HAP-1 (cell line): ENCODE measurements around the gene ADAMTS17.

ENCODE experiments used
- DNase-seq, 2 experiments: peaks; one replicate each; pipeline ENCODE4 v3.0.0-alpha.2; 2016 to 2020; ENCODE audit warnings: low spot score in 2 of 2
- H3K27me3 ChIP-seq: fragments of 250-450 bp; sonication (Bioruptor Pico); 2 replicates; pipeline ENCODE4 v1.5.1; 2020; ENCODE audit warnings: low read depth, mild to moderate bottlenecking, moderate library complexity
- H3K36me3 ChIP-seq: fragments of 250-450 bp; sonication (Bioruptor Pico); replicated peaks from 2 replicates; pipeline ENCODE4 v1.5.1; 2020; ENCODE audit warnings: mild to moderate bottlenecking
- H3K4me1 ChIP-seq: fragments of 250-450 bp; sonication (Bioruptor Pico); 2 replicates; pipeline ENCODE4 v1.5.1; 2020; ENCODE audit warnings: mild to moderate bottlenecking
- H3K4me3 ChIP-seq: fragments of 250-450 bp; sonication (Bioruptor Pico); 2 replicates; pipeline ENCODE4 v1.5.1; 2020; ENCODE audit warnings: mild to moderate bottlenecking, moderate library complexity
- H3K9me3 ChIP-seq: fragments of 250-450 bp; sonication (Bioruptor Pico); 2 replicates; pipeline ENCODE4 v1.5.1; 2020; ENCODE audit warnings: mild to moderate bottlenecking, moderate library complexity
- in situ Hi-C: fragments of 300-500 bp; cut with MboI; formaldehyde crosslinking; loops from 3 replicates; pipeline ENCODE4 v1.14.3; 2020; ENCODE audit warnings: low sequenced_read_pairs, inconsistent platforms, mixed read lengths

The ADAMTS17 gene

GRCh38 chr15:100049483-100049882 lies 292.3 kb downstream of the ADAMTS17 start:
- Histone ChIP-seq H3K36me3 (no peaks in the 10 kb centered on the region), H3K4me1 (no peaks in the 10 kb centered on the region), H3K9me3 (no peaks in the 10 kb centered on the region), H3K4me3 (no peak overlapping the region), H3K27me3 (no peaks in the 10 kb centered on the region)
- no peak for DNase-seq
- in situ Hi-C loops, result no loop called here

DNA sequence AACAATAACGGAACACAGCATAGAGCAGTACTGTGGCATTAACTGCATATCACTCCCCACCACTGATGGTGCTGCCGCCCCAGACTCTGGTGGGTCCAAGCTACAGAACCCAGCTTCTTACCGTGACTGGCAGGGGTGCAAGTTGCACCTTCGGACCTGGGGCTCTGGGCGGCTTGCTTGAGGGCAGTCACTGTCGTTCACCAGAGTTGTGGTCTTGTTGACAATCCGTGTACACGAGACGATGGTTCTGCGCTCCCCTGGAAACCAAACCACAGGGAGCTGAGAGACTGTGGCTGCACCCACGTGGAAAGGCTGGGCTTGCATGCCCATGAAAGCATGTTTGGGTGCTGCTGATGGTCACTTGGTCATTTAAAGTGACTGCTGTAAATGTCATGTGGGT lies 293.0 kb downstream of the ADAMTS17 start:
- Histone ChIP-seq H3K36me3 (no peaks in the 10 kb centered on the region), H3K27me3 (no peaks in the 10 kb centered on the region), H3K4me1 (no peaks in the 10 kb centered on the region), H3K4me3 (no peak overlapping the region), H3K9me3 (no peaks in the 10 kb centered on the region)
- in situ Hi-C loops, result no loop called here
- no peak for DNase-seq

DNA sequence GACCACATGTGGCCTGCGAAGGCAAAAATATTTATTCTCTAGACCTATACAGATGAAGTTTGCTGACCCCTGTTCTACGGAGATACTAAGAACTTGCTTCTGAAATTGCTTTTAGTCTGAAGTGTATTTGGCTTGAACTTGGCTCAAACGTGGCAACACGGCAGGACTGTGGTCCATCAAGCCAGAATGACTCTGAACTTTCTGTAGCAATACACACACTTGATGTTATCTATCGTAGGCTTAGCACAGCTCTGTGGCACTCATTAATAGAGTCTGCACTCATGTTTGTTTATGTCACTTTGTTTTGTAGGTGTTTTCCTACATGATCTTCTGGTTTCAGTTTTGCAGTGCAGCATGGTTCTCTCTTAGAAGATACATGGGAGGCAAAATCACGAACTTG lies 298.1 kb downstream of the ADAMTS17 start:
- in situ Hi-C loops, result no loop called here
- Histone ChIP-seq H3K4me1 (no peaks in the 10 kb centered on the region), H3K4me3 (no peak overlapping the region), H3K27me3 (no peaks in the 10 kb centered on the region), H3K9me3 (no peaks in the 10 kb centered on the region), H3K36me3 (no peaks in the 10 kb centered on the region)
- no peak for DNase-seq

GRCh38 chr15:100043068-100043641 lies 298.6 kb downstream of the ADAMTS17 start:
- Histone ChIP-seq H3K27me3 (no peaks in the 10 kb centered on the region), H3K9me3 (no peaks in the 10 kb centered on the region), H3K4me1 (no peaks in the 10 kb centered on the region), H3K4me3 (no peak overlapping the region), H3K36me3 (no peaks in the 10 kb centered on the region)
- in situ Hi-C loops, result no loop called here
- no peak for DNase-seq

GRCh38 chr15:100042558-100042957 lies 299.2 kb downstream of the ADAMTS17 start:
- Histone ChIP-seq H3K4me3 (no peak overlapping the region), H3K9me3 (no peaks in the 10 kb centered on the region), H3K27me3 (no peaks in the 10 kb centered on the region), H3K36me3 (no peaks in the 10 kb centered on the region), H3K4me1 (no peaks in the 10 kb centered on the region)
- in situ Hi-C loops, result no loop called here
- no peak for DNase-seq

DNA sequence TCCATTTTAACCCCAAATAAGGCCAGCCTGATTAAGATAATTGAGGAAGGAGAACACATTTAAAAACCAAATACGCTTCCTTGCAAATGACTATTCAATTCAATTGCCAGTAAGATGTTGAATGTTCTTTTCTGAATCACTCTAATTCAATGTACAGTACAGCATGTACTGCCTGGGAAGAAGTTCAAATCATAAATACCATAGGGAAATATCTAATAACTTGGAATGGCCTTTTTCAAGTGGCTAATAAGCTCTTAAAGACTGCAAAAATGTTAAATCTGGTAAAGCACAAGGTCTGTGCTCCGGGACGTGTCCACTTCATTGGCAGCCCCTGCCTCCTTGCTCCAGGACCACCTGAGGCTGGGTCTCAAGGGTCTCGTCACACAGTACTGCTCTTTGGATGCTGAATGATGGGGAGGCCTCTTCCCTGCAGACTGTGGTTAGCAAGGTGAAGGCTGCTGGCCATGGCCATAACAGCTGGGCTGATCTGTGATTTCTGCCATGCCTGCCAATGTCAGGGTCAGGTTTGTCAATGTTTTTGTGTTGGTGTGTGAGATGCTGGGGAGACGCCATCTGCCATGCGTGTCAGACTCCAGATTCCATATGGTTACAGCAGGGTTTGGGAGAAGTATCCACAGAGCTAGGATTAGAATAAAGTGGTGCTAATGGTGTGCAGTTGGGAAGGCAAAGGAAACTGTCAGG lies 300.5 kb downstream of the ADAMTS17 start:
- in situ Hi-C loops, result no loop called here
- H3K4me1 ChIP-seq, result no peaks in the 10 kb centered on the region
- H3K27me3 ChIP-seq, result no peaks in the 10 kb centered on the region
- no peaks in the 10 kb centered on the region for H3K36me3 ChIP-seq
- no peaks in the 10 kb centered on the region for H3K9me3 ChIP-seq
- no peak for DNase-seq
- H3K4me3 ChIP-seq, result no peak overlapping the region

GRCh38 chr15:100039994-100040393 lies 301.8 kb downstream of the ADAMTS17 start:
- Histone ChIP-seq H3K36me3 (no peaks in the 10 kb centered on the region), H3K4me3 (no peak overlapping the region), H3K9me3 (no peaks in the 10 kb centered on the region), H3K4me1 (no peaks in the 10 kb centered on the region), H3K27me3 (no peaks in the 10 kb centered on the region)
- in situ Hi-C loops, result no loop called here
- no peak for DNase-seq

- in situ Hi-C loops, result no loop called here
- Histone ChIP-seq H3K27me3 (no peaks in the 10 kb centered on the region), H3K36me3 (no peaks in the 10 kb centered on the region), H3K4me1 (no peaks in the 10 kb centered on the region), H3K9me3 (no peaks in the 10 kb centered on the region), H3K4me3 (no peak overlapping the region)
- DNase-seq, result no peak
These were observed 303.0 kb downstream of the ADAMTS17 start for GRCh38 chr15:100038736-100039135.

- Histone ChIP-seq H3K36me3 (no peaks in the 10 kb centered on the region), H3K27me3 (no peaks in the 10 kb centered on the region), H3K9me3 (no peaks in the 10 kb centered on the region), H3K4me1 (no peaks in the 10 kb centered on the region), H3K4me3 (no peak overlapping the region)
- in situ Hi-C loops, result no loop called here
- DNase-seq, result no peak
These were observed 303.9 kb downstream of the ADAMTS17 start for GRCh38 chr15:100037901-100038300.

GRCh38 chr15:100036015-100036414 lies 305.8 kb downstream of the ADAMTS17 start:
- Histone ChIP-seq H3K4me3 (no peak overlapping the region), H3K36me3 (no peaks in the 10 kb centered on the region), H3K9me3 (no peaks in the 10 kb centered on the region), H3K27me3 (no peaks in the 10 kb centered on the region), H3K4me1 (no peaks in the 10 kb centered on the region)
- in situ Hi-C loops, result no loop called here
- no peak for DNase-seq

- DNase-seq, result no peak
- Histone ChIP-seq H3K9me3 (no peaks in the 10 kb centered on the region), H3K4me3 (no peak overlapping the region), H3K27me3 (no peaks in the 10 kb centered on the region), H3K4me1 (no peaks in the 10 kb centered on the region), H3K36me3 (no peaks in the 10 kb centered on the region)
- in situ Hi-C loops, result no loop called here
These were observed 307.6 kb downstream of the ADAMTS17 start for GRCh38 chr15:100034191-100034590.

- no peaks in the 10 kb centered on the region for H3K9me3 ChIP-seq
- no peak for DNase-seq
- no peaks in the 10 kb centered on the region for H3K27me3 ChIP-seq
- no peak overlapping the region for H3K4me3 ChIP-seq
- no peaks in the 10 kb centered on the region for H3K4me1 ChIP-seq
- in situ Hi-C loops, result no loop called here
- no peaks in the 10 kb centered on the region for H3K36me3 ChIP-seq
These were observed 308.5 kb downstream of the ADAMTS17 start for GRCh38 chr15:100033140-100033857.

DNA sequence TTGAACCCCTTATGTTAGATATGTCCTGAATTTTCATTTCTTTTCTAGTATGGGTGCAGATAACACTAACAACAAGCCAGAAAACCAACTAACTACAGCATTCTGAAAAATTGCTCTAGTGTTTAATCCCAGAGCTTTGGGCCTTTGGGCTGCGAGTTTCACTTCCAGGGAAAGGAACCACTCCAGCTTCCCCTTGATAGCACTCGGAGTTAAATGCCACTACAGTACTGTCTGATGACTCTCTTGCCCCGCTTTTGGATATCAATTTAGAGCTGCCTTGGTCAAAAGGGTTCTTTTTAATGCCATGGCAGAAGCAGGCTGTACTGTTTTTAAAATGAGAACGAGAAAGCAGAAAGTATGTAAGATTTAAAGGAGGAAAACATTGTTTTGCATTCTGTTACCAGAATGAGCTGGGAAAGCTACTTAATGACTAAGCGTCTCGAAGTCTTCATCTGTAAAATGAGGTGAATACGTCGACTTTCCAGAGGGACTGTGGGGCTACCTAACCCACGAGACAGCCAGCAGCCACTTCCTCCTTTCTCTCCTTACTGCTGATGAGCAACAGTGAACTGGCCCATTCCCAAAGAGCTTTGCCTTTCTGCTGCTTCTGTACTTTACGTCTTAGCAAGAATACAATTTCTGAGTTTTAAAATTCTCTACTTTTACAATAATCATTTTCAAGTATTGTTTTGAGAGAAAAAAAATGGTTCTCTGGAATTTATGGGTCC lies 309.3 kb downstream of the ADAMTS17 start:
- no peaks in the 10 kb centered on the region for H3K27me3 ChIP-seq
- no peak for DNase-seq
- H3K4me3 ChIP-seq, result no peak overlapping the region
- H3K36me3 ChIP-seq, result no peaks in the 10 kb centered on the region
- in situ Hi-C loops, result no loop called here
- no peaks in the 10 kb centered on the region for H3K4me1 ChIP-seq
- peaks cover 1% of the 10 kb centered on the region for H3K9me3 ChIP-seq
